Measurements from ENCODE around the gene MAGEF1. TPM values are rescaled to one million over a fixed set of nuclear protein-coding genes. Genes with fewer than 3 reads are reported as not detected.
A peak's percentile ranks its signal among the peaks of the same experiment; 100 is the strongest.

Gene MAGEF1
- total RNA-seq, 1 donor from 2014 or later: 88.1 TPM

- Histone ChIP-seq H3K27me3 (peaks cover 6% of the 10 kb centered on the region), H3K27ac (no peak overlapping the region), H3K4me3 (no peak overlapping the region), H4K20me1 (ENCODE audit: low read depth) (no peaks in the 10 kb centered on the region), H3K4me2 (no peak overlapping the region), H3K9me3 (ENCODE audit: low read depth) (no peaks in the 10 kb centered on the region), H3K36me3 (no peaks in the 10 kb centered on the region), H2AFZ (replicated peaks) (no peak overlapping the region), H3F3A (ENCODE audit: low read depth) (peaks cover 41% of the 10 kb centered on the region), H3K9ac (no peak overlapping the region), H3K79me2 (ENCODE audit: low read depth) (no peaks in the 10 kb centered on the region), H3K4me1 (peaks cover 32% of the 10 kb centered on the region)
- Mint-ChIP-seq H3K27ac (no peak overlapping the region), H3K4me1 (peaks cover 42% of the 10 kb centered on the region), H3K4me3 (no peak overlapping the region), H3K9me3 (no peaks in the 10 kb centered on the region), H3K36me3 (no peaks in the 10 kb centered on the region), H3K27me3 (ENCODE audit: insufficient read depth, low read depth) (peaks cover 10% of the 10 kb centered on the region)
- no peak for DNase-seq (ENCODE audit: low spot score)
- TF ChIP-seq EZH2phosphoT487 (IDR thresholded peaks at IDR 0.05) (no peak), CTCF (IDR thresholded peaks at IDR 0.05) (no peak), EZH2 (IDR thresholded peaks at IDR 0.05) (no peak)
Observed at GRCh38 chr3:184663356-184663755, 48.5 kb downstream of the MAGEF1 start.

DNA sequence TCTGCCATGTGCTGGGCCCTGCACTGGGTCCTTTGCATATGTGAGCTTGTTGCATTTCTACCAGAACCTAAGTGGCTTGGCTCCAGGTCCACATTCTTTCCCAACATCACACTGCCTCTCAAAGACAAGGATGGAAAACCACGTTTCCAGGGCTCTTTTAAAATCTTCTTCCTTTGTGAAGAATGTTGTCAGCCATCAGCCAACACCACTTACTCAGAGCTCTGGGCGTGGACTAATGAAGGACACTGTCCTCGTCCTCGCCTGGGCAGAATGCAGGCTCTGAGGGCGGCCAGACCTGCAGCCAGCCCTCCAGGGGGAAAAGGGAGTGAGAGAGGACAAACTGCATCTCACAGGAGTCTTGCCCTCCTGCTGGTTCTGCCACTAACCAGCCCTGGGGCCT, 49.7 kb downstream of the MAGEF1 start:
- no peak overlapping the region for H3K4me2 ChIP-seq
- no peak overlapping the region for H3K9ac ChIP-seq
- H3K9me3 ChIP-seq (ENCODE audit: low read depth): no peaks in the 10 kb centered on the region
- H3K27me3 ChIP-seq: peaks cover 6% of the 10 kb centered on the region
- H3K27ac ChIP-seq: no peak overlapping the region
- peaks cover 40% of the 10 kb centered on the region for H3K4me1 ChIP-seq
- H3K36me3 ChIP-seq: no peaks in the 10 kb centered on the region
- H3F3A ChIP-seq (ENCODE audit: low read depth): peaks cover 44% of the 10 kb centered on the region
- H3K79me2 ChIP-seq (ENCODE audit: low read depth): no peaks in the 10 kb centered on the region
- no peak overlapping the region for H3K4me3 Mint-ChIP-seq
- no peak overlapping the region for H2AFZ ChIP-seq (replicated peaks)
- peaks cover 49% of the 10 kb centered on the region for H3K4me1 Mint-ChIP-seq
- peaks cover 13% of the 10 kb centered on the region for H3K27me3 Mint-ChIP-seq (ENCODE audit: insufficient read depth, low read depth)
- no peak overlapping the region for H3K4me3 ChIP-seq
- H3K36me3 Mint-ChIP-seq: no peaks in the 10 kb centered on the region
- no peaks in the 10 kb centered on the region for H3K9me3 Mint-ChIP-seq
- DNase-seq (ENCODE audit: low spot score): no peak
- no peak overlapping the region for H3K27ac Mint-ChIP-seq
- TF ChIP-seq EZH2 (IDR thresholded peaks at IDR 0.05): no peak
- no peaks in the 10 kb centered on the region for H4K20me1 ChIP-seq (ENCODE audit: low read depth)

GRCh38 chr3:184660931-184661330, 50.9 kb downstream of the MAGEF1 start:
- H3K4me1 ChIP-seq: peaks cover 51% of the 10 kb centered on the region
- no peak for DNase-seq (ENCODE audit: low spot score)
- H3K4me3 ChIP-seq: no peak overlapping the region
- no peaks in the 10 kb centered on the region for H3K36me3 Mint-ChIP-seq
- no peaks in the 10 kb centered on the region for H3K9me3 Mint-ChIP-seq
- peaks cover 44% of the 10 kb centered on the region for H3F3A ChIP-seq (ENCODE audit: low read depth)
- peak overlapping the region; percentile 61 for H3K27ac Mint-ChIP-seq
- no peaks in the 10 kb centered on the region for H4K20me1 ChIP-seq (ENCODE audit: low read depth)
- no peak overlapping the region for H3K4me3 Mint-ChIP-seq
- peaks cover 6% of the 10 kb centered on the region for H3K27me3 ChIP-seq
- H3K36me3 ChIP-seq: no peaks in the 10 kb centered on the region
- no peak overlapping the region for H3K27ac ChIP-seq
- H3K9ac ChIP-seq: no peak overlapping the region
- no peaks in the 10 kb centered on the region for H3K9me3 ChIP-seq (ENCODE audit: low read depth)
- H3K27me3 Mint-ChIP-seq (ENCODE audit: insufficient read depth, low read depth): peaks cover 15% of the 10 kb centered on the region
- no peak for TF ChIP-seq EZH2phosphoT487 (IDR thresholded peaks at IDR 0.05)
- no peak for TF ChIP-seq EZH2 (IDR thresholded peaks at IDR 0.05)
- no peak overlapping the region for H2AFZ ChIP-seq (replicated peaks)
- peaks cover 57% of the 10 kb centered on the region for H3K4me1 Mint-ChIP-seq
- no peaks in the 10 kb centered on the region for H3K79me2 ChIP-seq (ENCODE audit: low read depth)
- no peak overlapping the region for H3K4me2 ChIP-seq

Other genes with a start within 250 kb of the MAGEF1 start
- gene EPHB3, start 150.3 kb downstream of the MAGEF1 start, total RNA-seq (ENCODE audit: low replicate concordance): 2.3 and 3.6 TPM in 2 replicates
- gene VPS8, start 100.1 kb upstream of the MAGEF1 start, total RNA-seq (ENCODE audit: low replicate concordance): 49.1 and 93.1 TPM in 2 replicates